22Rv1 (cell line): ENCODE results near the gene WIPF1.

ENCODE experiments used
- H3K27ac ChIP-seq: fragments of 450-650 bp; 2 replicates; pipeline ENCODE4 v1.5.1; 2017
- CTCF ChIP-seq: fragments of 450-650 bp; IDR thresholded peaks from 2 replicates; pipeline ENCODE4 v1.5.1; 2017; ENCODE audit warnings: mild to moderate bottlenecking
- ZFX ChIP-seq: fragments of 450-650 bp; IDR thresholded peaks from 2 replicates; pipeline ENCODE4 v1.6.1; 2017; ENCODE audit warnings: antibody characterized with exemption, borderline replicate concordance

Gene WIPF1

GRCh38 chr2:174629506-174629905 is 31.9 kb upstream of the WIPF1 start:
- H3K27ac ChIP-seq: no peak overlapping the region
- no peak for TF ChIP-seq ZFX
- TF ChIP-seq CTCF: no peak

- no peak for TF ChIP-seq ZFX
- TF ChIP-seq CTCF: no peak
- H3K27ac ChIP-seq: no peak overlapping the region
Measured at GRCh38 chr2:174628528-174629169, 31.0 kb upstream of the WIPF1 start.

- TF ChIP-seq ZFX (no peak), CTCF (no peak)
- no peak overlapping the region for H3K27ac ChIP-seq
Measured at GRCh38 chr2:174627216-174627615, 29.6 kb upstream of the WIPF1 start.

GRCh38 chr2:174624895-174625430 is 27.4 kb upstream of the WIPF1 start:
- no peak for TF ChIP-seq ZFX
- no peak for TF ChIP-seq CTCF

GRCh38 chr2:174623690-174624089 is 26.1 kb upstream of the WIPF1 start:
- no peak overlapping the region for H3K27ac ChIP-seq
- TF ChIP-seq ZFX (no peak), CTCF (no peak)

More at GRCh38 chr2:174624895-174625430, 27.4 kb upstream of the WIPF1 start:
- H3K27ac ChIP-seq: no peak overlapping the region

- no peak overlapping the region for H3K27ac ChIP-seq
- TF ChIP-seq ZFX (no peak), CTCF (no peak)
Measured at GRCh38 chr2:174623106-174623637, 25.6 kb upstream of the WIPF1 start.

GRCh38 chr2:174621323-174621722 is 23.7 kb upstream of the WIPF1 start:
- TF ChIP-seq ZFX (no peak), CTCF (no peak)
- H3K27ac ChIP-seq: no peak overlapping the region
